NCI-H345 treated with DMSO at 0.1 percent for 48 hours (cell line): ENCODE data around the gene MINDY2.
"Not testable (repeated sequence)": the region's sequence is repeated elsewhere in the genome, so short reads cannot be mapped to it uniquely, and the experiment has no call there.

Experiments used
- DNase-seq: peaks from one replicate; lab custom pipeline; 2025; ENCODE audit not compliant: unreplicated experiment; lab: John Stamatoyannopoulos, UW

Gene MINDY2

DNA sequence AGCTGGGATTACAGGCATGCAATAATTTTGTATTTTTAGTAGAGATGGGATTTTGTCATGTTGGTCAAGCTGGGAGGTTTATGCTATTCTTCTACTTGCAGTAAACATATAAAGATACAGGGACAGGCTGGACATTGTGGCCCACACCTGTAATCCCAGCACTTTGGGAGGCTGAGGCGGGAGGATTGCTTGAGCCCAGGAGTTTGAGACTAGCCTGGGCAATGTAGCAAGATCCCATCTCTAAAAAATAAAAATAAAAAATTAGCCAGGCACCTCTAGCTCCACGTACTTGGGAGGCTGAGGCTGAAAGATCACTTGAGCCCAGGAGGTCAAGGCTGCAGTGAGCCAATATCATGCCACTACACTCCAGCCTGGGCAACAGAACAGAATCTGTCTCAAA, 52.2 kb downstream of the MINDY2 start:
- DNase-seq: not testable (repeated sequence)

DNA sequence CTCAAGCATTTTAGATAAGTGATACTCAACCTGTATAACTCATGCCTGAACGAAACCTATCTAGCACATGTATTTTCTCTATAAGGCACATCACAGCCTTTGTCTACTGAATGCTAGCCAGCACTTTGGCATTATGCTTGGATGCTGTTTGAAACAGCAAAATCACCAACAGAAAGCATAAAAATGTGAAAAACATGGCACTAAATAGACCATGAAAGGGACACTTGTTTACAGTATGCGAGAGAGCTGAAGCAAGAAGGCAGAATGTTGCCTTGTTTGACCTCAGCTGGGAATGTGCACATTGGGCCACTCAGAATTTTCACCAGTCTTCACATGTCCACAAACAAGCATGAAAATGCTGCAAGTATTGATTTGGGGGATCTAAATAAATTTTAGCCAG, 59.5 kb downstream of the MINDY2 start:
- no peak for DNase-seq

DNA sequence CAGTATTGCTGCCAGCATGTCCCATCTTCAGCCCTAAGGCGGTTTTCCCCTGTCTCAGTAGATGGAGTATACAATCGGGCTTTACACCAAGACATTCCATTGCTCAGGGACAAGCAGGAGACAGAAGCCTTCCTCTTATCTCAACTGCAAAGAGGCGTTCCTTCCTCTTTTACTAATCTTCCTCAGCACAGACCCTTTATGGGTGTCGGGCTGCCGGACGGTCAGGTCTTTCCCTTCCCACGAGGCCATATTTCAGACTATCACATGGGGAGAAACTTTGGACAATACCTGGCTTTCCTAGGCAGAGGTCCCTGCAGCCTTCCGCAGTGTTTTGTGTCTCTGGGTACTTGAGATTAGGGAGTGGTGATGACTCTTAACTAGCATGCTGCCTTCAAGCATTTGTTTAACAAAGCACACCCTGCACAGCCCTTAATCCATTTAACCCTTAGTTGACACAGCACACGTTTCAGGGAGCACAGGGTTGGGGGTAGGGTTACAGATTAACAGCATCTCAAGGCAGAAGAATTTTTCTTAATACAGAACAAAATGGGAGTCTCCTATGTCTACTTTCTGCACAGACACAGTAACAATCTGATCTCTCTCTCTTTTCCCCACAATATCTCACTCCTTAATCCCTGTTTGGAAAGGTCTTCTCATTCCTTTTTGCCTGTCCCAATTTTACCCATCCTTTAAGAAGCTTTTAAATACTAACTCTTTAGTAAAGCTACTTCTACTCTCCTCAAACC, 62.8 kb downstream of the MINDY2 start:
- not testable (repeated sequence) for DNase-seq

DNA sequence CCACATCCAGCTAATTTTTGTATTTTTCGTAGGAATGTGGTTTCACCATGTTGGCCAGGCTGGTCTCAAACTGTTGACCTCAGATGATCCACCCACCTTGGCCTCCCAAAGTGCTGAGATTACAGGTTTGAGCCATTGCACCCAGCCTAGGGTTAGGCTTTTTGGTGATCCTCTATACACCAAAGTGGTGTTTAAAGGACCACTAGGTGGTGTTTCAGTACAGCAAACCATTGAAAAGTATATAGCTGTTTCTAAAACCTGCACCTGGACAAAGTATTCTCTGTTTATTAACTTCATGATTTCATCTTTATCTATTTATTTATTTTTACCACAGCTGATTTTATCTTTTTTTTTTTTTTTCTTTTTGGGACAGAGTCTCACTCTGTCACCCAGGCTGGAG, 68.4 kb downstream of the MINDY2 start:
- DNase-seq: no peak

DNA sequence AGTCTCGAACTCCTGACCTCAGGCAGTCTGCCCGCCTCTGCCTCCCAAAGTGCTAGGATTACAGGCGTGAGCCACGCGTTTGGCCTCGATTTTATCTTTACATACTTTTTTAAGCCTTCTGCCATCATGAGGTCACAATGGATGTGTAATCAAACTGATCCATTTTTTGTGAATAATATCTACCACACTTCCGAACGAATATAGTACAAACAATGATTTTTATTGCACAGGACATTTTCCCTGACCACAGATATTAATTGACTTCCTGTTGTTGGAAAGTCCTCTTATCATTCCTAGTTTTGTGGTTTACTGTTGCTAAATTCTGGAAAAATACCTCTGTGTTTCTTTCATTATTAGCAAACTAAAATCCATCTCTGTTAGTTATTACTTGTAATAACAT, 68.9 kb downstream of the MINDY2 start:
- DNase-seq: no peak

DNA sequence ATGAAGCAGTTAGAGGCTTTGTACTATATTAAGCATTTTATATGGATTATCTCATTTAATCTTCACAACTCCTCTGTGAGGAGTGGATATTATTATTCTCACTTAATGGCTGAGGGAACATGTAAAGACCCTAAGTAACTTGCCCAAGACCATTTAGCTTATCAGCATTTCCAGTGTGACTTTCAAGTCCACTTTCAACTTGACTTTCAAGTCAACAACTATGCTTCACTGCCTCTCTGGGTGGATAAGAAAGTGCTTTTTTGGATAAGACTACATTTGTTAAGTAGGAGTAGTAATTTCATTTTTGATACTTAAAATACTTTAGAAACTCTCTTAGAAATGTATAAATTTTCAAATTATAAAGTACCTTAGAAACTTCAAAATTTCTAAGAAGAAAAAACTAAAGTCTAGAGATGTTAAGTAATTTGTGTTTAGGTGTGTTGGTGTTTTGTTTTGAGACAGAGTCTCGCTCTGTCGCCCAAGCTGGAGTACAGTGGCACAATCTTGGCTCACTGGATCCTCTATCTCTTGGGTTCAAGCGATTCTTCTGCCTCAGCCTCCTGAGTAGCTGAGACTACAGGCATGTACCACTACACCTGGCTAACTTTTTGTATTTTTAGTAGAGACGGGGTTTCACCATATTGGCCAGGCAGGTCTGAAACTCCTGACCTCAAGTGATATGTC, 71.8 kb downstream of the MINDY2 start:
- no peak for DNase-seq

DNA sequence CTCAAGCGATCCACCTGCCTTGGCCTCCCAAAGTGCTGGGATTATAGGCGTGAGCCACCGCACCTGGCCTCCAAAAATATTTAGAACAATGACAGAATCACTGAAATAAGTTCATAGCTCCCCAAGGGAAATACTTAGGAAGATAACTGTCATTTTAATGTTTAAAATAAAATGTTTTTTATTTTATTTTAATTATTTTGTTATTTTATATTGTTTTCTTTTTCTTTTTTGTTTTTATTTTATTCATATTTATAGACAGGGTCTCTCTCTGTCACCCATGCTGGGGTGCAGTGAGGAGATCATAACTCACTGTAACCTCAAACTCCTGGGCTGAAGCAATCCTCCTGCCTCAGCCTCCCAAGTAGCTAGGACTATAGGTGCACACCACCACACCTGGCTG, 80.1 kb downstream of the MINDY2 start:
- not testable (repeated sequence) for DNase-seq

DNA sequence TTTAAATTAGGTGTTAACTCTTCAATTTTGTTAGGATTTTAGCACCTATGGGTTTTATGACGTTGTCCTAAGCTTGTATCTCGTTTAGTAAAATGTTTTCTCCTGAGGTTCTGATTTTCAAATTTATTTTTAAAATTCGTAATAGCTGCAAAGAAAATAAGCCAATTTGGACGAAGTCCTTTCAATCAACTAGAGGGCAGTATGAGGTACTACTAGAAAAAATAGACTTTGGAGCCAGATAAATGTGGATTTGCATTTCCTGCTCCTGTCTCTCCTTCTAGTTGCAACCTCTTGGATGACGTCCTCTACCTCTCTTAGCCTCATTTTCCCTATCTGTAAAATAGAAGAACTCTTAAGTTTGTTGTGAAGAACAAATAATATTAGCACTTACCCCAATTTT, 81.2 kb downstream of the MINDY2 start:
- no peak for DNase-seq

DNA sequence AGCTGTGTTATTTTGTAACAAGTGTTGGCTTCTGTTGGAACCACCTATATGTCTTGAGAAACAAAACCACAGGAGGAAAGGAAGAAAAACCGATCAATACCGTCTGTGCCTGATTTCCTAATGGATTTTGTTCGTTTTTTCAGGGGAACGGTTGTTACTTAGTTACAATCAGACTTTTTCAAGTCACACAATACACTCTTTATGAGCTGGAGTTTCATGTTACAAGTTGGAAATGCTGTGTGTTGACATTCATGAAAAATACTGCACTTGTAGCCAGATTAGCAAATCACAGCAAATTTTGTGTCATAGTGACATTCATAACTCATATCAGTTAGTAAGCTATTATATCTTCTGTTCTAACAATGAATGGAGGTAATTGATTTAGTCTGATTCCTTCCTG, 83.5 kb downstream of the MINDY2 start:
- no peak for DNase-seq

DNA sequence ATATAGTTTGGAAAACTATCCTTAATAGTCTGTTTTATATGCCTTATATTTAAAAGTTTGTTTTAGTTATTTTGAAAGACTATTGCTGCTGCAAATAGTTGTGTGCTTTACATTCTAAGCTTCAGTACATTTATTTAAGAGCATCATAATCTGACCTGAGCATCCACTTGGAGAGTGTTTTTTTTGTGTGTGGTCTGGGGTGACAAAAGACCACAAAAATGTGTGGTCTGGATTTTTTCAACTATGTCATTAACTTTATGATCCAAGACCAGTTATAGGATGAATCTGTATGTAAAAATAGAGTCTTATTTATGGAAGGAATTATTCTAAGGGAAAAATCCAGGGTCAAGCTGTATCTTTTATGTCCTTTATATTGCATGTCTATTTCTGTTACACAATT, 85.0 kb downstream of the MINDY2 start:
- no peak for DNase-seq

DNA sequence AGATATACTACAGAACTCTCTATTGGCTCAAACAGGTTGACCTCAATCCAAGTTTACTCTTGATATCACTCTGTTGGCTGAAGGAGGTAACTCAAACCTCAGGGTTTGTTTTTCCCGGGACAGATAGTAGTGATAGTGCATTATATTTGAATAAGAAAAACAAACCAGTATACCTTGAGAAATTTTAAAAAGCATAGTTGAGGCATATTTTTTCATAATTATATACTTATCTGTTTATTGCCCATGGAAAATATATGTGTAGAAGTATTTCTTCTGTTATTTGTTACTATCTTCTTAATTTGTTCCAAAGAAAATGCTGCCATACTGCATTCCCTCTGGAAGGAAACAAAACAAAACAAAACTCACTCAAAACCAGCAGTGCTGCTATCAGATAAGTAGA, 85.5 kb downstream of the MINDY2 start:
- not testable (repeated sequence) for DNase-seq

DNA sequence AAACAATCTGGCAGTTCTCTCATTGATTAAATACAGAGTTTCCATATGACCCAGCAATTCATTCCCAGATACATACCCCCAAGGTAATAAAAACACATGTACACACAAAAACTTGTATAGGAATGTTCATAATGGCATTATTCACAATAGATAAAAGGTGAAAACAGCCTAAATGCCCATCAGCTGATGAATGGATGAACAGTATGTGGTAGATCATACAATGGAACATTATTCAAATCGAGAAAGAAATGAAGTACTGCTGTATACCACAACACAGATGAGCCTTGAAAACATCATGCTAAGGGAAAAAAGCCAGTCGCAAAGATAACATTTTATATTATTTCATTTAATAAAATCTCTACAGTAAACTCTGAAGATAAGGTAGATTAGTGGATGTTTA, 91.2 kb downstream of the MINDY2 start:
- DNase-seq: no peak

DNA sequence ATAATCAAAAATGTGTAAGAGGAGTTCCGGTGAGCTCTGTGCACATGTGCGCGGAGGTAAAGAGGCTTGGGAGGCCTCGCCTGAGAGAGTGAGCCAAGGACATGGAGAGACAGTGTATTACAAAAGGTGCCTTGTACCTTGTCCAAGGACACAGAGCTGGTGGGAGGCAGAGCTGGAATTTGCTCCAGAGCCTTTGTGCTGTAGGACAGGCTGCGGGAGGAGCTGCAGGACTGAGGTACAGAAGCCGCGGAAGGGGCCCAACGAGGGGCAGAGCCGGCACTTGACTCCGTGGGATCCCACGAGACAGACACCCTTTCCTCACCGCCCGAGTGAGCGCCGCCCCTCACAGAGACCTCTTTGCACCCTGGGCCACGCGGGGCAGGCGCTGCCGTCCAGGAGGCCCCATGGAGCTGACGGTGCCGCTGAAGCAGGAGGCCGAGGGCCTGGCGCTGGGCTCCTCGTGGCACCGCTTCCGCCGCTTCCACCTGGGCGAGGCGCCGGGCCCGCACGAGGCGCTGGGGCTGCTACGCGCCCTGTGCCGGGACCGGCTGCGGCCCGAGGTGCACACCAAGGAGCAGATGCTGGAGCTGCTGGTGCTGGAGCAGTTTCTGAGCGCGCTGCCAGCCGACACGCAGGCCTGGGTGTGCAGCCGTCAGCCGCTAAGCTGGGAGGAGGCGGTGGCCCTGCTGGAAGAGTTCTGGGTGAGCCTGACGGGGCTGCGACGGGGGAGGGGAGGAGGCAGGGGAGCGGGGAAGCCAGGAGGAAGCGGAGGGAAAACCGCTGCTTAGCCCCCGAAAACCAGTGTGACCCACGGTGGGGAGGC, 93.7 kb downstream of the MINDY2 start:
- DNase-seq: no peak

DNA sequence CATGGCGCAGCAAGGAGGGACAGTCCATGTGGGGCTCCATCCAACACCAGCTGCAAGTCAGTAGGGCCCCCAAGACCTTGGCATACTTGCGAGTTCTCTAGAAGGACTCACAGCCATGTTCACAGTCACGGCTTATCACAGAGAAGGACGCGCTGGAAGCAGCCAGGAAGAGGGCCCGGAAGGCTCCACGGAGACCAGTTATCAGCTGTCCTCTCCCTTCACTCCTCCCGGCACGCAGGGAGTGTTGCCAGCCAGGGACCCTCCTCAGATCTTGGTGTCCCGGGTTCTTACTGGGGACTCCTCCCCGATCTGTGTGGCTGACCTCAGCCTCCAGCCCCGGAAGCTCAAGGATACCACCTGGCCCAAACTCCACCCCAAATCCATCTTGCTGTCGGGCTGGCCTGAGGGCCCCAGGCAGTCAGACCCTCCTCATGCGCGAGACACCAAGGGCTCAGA, 94.4 kb downstream of the MINDY2 start:
- no peak for DNase-seq

DNA sequence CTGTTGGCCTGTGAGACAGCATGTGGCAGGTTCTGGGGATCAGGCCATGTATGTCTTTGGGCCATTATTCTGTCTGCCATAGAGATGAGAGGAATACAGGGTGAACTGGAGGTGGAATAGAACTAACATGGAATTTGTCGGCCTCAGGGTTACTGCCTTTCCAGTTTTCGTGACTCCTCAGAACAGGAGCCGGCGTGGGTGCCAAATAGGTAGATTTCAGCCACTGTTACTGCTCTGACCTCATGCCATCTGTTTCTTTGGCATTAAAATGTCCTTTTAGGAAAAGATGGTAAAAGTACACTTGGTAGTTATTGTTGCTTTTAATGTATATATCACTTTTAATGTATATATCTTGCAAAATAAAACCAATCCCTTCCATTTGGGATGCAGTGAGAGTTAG, 96.8 kb downstream of the MINDY2 start:
- DNase-seq: no peak

DNA sequence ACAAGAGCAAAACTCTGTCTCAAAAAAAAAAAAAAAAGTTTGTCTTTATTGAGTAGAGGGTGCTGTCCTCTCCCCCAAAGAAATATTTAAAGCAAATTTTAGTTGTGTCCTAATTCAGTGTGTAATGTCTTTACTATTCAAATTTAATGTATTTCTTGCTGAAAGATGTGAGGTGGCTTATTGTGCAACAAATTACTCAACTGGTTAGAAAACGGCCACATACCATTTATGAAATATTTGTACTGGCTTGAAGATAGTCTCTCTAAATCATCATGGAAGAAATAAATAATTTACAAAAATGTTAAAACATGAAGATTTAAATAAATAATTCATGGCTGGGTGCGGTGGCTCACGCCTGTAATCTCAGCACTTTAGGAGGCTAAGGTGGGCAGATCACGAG, 99.3 kb downstream of the MINDY2 start:
- no peak for DNase-seq

DNA sequence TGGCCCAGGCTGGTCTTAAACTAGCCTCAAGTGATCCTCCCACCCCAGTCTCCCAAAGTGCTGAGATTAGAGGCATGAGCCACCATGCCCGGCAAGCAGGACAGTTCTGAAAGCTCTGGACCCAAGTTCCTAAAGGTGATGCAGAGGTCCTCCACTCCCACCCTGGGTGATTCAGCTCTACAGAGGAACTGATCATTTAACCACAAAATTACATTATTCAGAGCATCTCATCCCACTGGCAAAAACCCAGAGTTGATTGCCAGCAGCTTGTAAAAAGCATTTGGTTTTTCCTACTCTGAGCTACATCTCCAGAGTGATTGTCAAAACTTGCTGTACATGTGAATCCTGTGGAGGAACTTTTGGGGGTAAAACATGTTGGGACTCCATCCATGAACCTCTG, 102.2 kb downstream of the MINDY2 start:
- no peak for DNase-seq

DNA sequence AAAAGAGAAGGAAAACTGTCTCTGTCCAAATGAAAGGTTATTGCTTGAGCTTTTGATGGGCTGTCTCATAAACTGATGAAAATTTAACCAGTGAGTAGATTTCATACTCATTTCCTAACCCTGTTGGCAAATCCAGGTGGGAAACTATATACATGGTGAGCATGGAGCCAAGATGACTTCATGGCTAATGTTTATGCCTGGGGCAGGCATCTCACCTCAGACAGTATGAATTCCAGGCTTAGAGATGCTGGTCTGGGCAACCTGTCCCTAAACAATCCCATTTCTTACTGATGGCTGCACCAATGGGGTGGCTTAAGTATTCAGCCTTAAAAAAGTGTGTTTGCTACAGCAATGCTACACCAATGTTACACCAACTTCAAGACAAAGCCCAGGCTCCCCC, 104.2 kb downstream of the MINDY2 start:
- no peak for DNase-seq

DNA sequence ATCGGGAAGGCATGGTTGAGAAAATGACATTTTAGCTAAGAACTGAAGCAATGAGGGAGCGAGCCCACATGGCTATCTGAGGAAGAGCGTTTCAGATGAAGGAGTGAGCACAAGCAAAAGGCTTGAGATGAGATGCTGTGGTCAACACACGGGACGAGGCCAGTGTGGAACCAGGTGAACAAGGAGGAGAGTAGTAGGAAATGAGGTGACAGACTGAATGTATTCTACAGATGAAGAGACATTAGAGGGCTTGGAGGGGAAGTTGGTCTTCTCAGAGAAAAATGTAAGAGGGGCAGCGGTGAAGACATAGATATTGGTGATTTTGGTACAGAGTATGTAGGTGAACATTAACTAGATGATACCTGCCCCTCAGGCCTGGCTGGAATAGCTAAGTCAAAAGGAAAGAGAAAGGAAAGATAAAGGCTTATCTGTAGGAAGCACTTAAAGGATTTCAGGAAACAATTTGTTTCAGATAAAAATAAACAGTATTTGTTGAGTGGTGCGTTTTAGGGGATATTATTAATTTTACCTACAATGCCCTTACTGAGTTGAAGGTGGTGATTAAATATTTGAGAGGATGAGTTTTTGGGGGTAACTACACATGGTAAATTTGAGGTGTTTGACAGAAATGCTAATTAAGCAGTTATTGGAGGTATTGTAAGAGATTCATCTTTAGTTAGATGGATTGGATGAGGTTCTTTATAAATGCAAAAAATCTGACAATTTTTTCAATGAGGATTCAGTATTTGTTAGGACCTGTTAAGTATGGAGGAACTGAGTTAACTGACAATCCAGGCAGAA, 105.4 kb downstream of the MINDY2 start:
- DNase-seq: no peak

DNA sequence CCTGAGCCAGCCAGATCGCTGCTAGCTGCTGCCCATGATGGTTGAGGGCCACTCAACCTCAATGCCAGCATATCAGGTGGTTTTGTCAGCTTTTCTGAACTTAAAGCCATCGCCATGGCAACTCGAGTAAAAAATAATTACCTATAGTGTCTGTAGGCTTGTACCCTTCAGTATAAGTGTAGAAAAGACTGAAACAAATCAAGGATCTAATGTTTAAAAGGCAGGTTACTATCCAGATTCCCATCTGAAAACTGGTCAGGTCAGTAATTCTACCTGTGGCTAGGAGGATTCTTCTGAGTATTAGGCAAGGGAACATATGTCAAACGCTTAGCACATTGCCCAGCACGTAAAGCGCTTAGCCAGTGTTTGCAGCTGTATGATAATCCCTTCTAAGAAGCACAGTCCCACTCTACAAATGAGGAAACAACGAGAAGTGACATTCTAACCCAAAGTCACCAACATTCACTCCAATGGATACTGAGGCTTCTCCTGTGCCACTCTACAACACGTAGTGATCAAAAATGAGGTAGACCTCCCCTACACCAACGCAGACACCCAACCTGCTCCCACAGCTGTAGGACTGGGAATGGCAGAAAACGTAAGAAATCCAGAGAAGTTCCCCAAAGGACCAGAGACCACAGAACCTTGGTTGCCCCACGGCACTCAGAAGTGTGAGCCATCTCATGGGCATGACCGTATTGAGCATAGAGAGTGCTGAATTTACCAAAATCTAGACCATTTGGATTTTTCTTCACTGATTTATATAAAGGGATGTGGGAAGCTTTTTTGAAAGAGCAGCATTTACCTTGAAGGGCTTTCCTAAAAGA, 107.1 kb downstream of the MINDY2 start:
- DNase-seq: no peak
